ENCODE measurements around the gene MRPL24. TPM values are rescaled to one million over a fixed set of nuclear protein-coding genes. Genes with fewer than 3 reads are reported as not detected.

Gene MRPL24
- total RNA-seq, 4 donors from 2014 or later: 48.6 to 90.4 (median 66.2) TPM

- WGBS, 2 donors: 38 to 44% methylated on average over 9 of the region's 9 CpGs
- peaks cover 0 to 78% (median 39%) of the 10 kb centered on the region in 4 donors for H3K4me1 ChIP-seq
- H3K27ac ChIP-seq: peak overlapping the region in 1 of 4 donors; percentile 22
These were observed 32.0 kb upstream of the MRPL24 start for GRCh38 chr1:156772728-156773497.

GRCh38 chr1:156772222-156772621, 31.3 kb upstream of the MRPL24 start:
- Histone ChIP-seq H3K36me3 (peaks cover 0 to 10% (median 0%) of the 10 kb centered on the region in 3 donors), H3K4me3 (no peak overlapping the region), H3K4me1 (peaks cover 0 to 72% (median 37%) of the 10 kb centered on the region in 4 donors), H3K9me3 (no peaks in the 10 kb centered on the region), H3K27me3 (no peaks in the 10 kb centered on the region), H3K27ac (no peak overlapping the region)
- DNase-seq (ENCODE audit: low spot score in 2 of 2): no peak
- 64 to 69% methylated on average over 3 of the region's 3 CpGs for WGBS, 2 donors
- peak in 1 of 5 experiments; percentile 11 for TF ChIP-seq CTCF (IDR thresholded peaks at IDR 0.05)
- TF ChIP-seq POLR2A (IDR thresholded peaks at IDR 0.05): no peak

More at GRCh38 chr1:156772728-156773497, 32.0 kb upstream of the MRPL24 start:
- H3K27me3 ChIP-seq: no peaks in the 10 kb centered on the region
- TF ChIP-seq POLR2A (IDR thresholded peaks at IDR 0.05) (no peak), CTCF (IDR thresholded peaks at IDR 0.05) (no peak), EP300 (IDR thresholded peaks at IDR 0.05) (no peak)
- DNase-seq (ENCODE audit: low spot score in 2 of 2): no peak
- no peak overlapping the region for H3K4me3 ChIP-seq
- H3K9me3 ChIP-seq: no peaks in the 10 kb centered on the region
- peaks cover 0 to 10% (median 0%) of the 10 kb centered on the region in 3 donors for H3K36me3 ChIP-seq

GRCh38 chr1:156768610-156769295, 27.9 kb upstream of the MRPL24 start:
- WGBS, 2 donors: 21 to 28% methylated on average over 8 of the region's 8 CpGs
- Histone ChIP-seq H3K4me3 (peak overlapping the region; percentile 73 to 99 (median 90)), H3K4me1 (peaks cover 0 to 70% (median 44%) of the 10 kb centered on the region in 4 donors), H3K9me3 (no peaks in the 10 kb centered on the region), H3K27ac (peak overlapping the region in 2 of 4 donors; percentile 91 to 97), H3K27me3 (no peaks in the 10 kb centered on the region), H3K36me3 (peaks cover 0 to 10% (median 0%) of the 10 kb centered on the region in 3 donors)
- no peak for DNase-seq (ENCODE audit: low spot score in 2 of 2)
- TF ChIP-seq EP300 (IDR thresholded peaks at IDR 0.05) (no peak), CTCF (IDR thresholded peaks at IDR 0.05) (no peak), POLR2A (IDR thresholded peaks at IDR 0.05) (no peak)

- 0 to 1% methylated on average over 23 to 27 of the region's 31 CpGs for WGBS, 2 donors
- H3K27ac ChIP-seq: peak overlapping the region; percentile 87 to 97 (median 94)
- peaks cover 0 to 63% (median 39%) of the 10 kb centered on the region in 4 donors for H3K4me1 ChIP-seq
These were observed 27.2 kb upstream of the MRPL24 start for GRCh38 chr1:156767879-156768604.

More at GRCh38 chr1:156767879-156768604, 27.2 kb upstream of the MRPL24 start:
- no peaks in the 10 kb centered on the region for H3K27me3 ChIP-seq
- no peaks in the 10 kb centered on the region for H3K9me3 ChIP-seq
- TF ChIP-seq CTCF (IDR thresholded peaks at IDR 0.05) (no peak), EP300 (IDR thresholded peaks at IDR 0.05) (no peak), POLR2A (IDR thresholded peaks at IDR 0.05) (no peak)
- H3K4me3 ChIP-seq: peak overlapping the region; percentile 73 to 99 (median 90)
- no peak for DNase-seq (ENCODE audit: low spot score in 2 of 2)
- peaks cover 0 to 10% (median 0%) of the 10 kb centered on the region in 3 donors for H3K36me3 ChIP-seq
